ENCODE measurements around the gene ETS1. TPM values are rescaled to one million over a fixed set of nuclear protein-coding genes. Genes with fewer than 3 reads are reported as not detected.
A peak's percentile ranks its signal among the peaks of the same experiment; 100 is the strongest.

Gene ETS1, protein sequence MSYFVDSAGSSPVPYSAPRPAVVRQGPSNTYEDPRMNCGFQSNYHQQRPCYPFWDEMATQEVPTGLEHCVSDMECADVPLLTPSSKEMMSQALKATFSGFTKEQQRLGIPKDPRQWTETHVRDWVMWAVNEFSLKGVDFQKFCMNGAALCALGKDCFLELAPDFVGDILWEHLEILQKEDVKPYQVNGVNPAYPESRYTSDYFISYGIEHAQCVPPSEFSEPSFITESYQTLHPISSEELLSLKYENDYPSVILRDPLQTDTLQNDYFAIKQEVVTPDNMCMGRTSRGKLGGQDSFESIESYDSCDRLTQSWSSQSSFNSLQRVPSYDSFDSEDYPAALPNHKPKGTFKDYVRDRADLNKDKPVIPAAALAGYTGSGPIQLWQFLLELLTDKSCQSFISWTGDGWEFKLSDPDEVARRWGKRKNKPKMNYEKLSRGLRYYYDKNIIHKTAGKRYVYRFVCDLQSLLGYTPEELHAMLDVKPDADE
- 10 to 100 TPM; 23.0 to 38.0 TPM for total RNA-seq
- long read RNA-seq, partial matches to known transcripts: 1 of 11 reads
- long read RNA-seq, other reads (novel, unspliced or antisense): 8 of 11 reads

- DNase-seq: no peak
- peak; percentile 70 for ATAC-seq
- intact Hi-C loops (cut with DNase I, micrococcal nuclease): no loop called here
These were observed at the start of gene ETS1 for GRCh38 chr11:128587415-128587814. ETS1 (minus strand) TSS chr11:128587558; CDS start chr11:128573130, 14,428 bp downstream.

- ATAC-seq (no peak), DNase-seq (no peak)
- intact Hi-C loops (cut with DNase I, micrococcal nuclease): loop anchor here (5.0 to 10.0 kb wide), 3 partner anchors 198 to 462 kb away; no protein-coding TSS in a partner anchor
These were observed 47.0 kb upstream of the ETS1 start for GRCh38 chr11:128634395-128634794.

GRCh38 chr11:128633384-128633965, 46.1 kb upstream of the ETS1 start:
- ATAC-seq (no peak), DNase-seq (no peak)
- intact Hi-C loops (cut with DNase I, micrococcal nuclease): loop anchor here (5.0 to 10.0 kb wide), 3 partner anchors 199 to 461 kb away; no protein-coding TSS in a partner anchor

- intact Hi-C loops (cut with DNase I, micrococcal nuclease): loop anchor here (5.0 to 10.0 kb wide), 3 partner anchors 200 to 460 kb away; no protein-coding TSS in a partner anchor
- ATAC-seq: peak; percentile 60
- DNase-seq: peak in 1 of 2 donors; percentile 44
These were observed 44.9 kb upstream of the ETS1 start for GRCh38 chr11:128632141-128632791.

DNA sequence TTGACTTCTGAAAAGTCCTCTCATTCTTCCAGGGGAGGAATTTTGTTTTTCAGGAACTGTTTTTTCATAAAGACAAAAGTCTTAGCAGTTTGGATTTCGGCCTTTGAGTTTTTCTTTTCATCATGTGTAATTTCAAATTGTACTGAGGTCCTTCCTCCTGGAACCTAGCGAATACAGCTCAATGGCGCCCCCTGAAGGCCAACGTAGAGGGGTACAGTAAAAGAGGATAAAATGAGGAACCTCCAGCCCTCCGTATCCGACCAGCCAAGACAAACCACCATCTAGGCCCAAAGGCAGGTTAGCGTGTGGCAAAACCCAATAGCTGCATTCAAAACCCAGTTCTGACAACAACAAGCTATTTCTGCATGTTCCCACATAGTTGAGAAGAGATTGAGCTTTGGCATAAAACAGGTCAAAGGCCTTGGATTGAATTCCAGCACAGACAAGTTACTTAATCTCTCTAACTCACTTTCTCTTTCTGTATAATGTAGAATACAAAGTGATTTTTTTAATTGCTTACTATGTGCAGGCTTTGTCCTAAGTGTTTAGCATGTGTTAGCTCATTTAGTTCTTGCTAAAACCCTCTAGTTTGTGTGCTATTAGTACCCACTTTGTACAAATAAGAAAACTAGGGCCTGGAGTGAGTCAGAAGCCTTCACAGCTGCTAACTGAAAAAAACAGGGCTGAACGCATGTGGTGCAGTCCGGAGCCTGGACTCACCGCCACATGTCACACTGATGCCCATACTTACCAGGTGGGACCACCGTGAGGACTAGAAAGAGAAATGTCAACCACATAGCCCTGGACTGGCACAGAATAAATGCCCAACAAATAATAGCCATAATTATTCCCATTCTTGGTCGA, 43.2 kb upstream of the ETS1 start:
- peak; percentile 86 to 93 for DNase-seq
- ATAC-seq: peak; percentile 96
- intact Hi-C loops (cut with DNase I, micrococcal nuclease): loop anchor here (2.0 to 10.0 kb wide), 5 partner anchors 76 to 458 kb away; no protein-coding TSS in a partner anchor

GRCh38 chr11:128629516-128630106, 42.3 kb upstream of the ETS1 start:
- DNase-seq (no peak), ATAC-seq (no peak)
- intact Hi-C loops (cut with DNase I, micrococcal nuclease): loop anchor here (2.0 to 10.0 kb wide), 6 partner anchors 75 to 457 kb away; no protein-coding TSS in a partner anchor

GRCh38 chr11:128628686-128629085, 41.3 kb upstream of the ETS1 start:
- ATAC-seq: no peak
- no peak for DNase-seq
- intact Hi-C loops (cut with DNase I, micrococcal nuclease): loop anchor here in 1 of 2 donors (10.0 kb wide), 1 partner anchor 344 kb away; no protein-coding TSS in a partner anchor

GRCh38 chr11:128628325-128628673, 40.9 kb upstream of the ETS1 start:
- DNase-seq (no peak), ATAC-seq (no peak)
- intact Hi-C loops (cut with DNase I, micrococcal nuclease): loop anchor here in 1 of 2 donors (10.0 kb wide), 1 partner anchor 343 kb away; no protein-coding TSS in a partner anchor

DNA sequence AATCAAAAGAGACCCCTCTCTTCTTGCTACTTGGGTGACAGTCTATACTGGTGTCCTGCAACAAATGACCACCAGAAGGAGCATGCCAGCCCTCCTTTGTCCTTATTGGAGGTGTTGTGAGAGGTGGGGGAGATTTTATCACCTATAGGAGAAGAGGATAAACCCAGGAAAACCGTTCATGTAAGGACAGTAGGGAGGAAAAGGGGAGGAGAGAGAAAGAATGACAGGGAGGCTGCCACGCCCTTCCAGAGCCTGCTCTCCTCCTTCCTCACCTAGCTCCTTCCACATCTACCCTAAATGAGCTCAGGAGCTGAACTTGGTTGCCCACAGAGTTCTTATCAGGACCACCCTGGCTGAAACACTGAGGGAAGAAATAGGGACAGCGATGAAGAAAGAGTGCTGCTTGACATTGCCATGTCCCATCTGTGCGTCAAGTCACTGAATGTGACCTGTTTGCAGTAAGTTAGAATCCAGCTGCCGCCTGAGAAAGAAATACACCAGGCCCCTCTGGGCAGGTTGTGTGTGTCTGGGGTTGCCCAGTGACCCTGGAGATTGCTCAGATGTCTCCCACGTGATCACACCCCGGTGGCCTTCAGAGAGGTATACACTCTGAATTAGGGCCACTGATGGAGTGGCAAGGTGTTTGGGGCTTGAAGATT, 40.4 kb upstream of the ETS1 start:
- no peak for DNase-seq
- no peak for ATAC-seq
- intact Hi-C loops (cut with DNase I, micrococcal nuclease): loop anchor here in 1 of 2 donors (10.0 kb wide), 1 partner anchor 343 kb away; no protein-coding TSS in a partner anchor

GRCh38 chr11:128626913-128627665, 39.7 kb upstream of the ETS1 start:
- DNase-seq (no peak), ATAC-seq (no peak)
- intact Hi-C loops (cut with DNase I, micrococcal nuclease): loop anchor here in 1 of 2 donors (10.0 kb wide), 1 partner anchor 342 kb away; no protein-coding TSS in a partner anchor

DNA sequence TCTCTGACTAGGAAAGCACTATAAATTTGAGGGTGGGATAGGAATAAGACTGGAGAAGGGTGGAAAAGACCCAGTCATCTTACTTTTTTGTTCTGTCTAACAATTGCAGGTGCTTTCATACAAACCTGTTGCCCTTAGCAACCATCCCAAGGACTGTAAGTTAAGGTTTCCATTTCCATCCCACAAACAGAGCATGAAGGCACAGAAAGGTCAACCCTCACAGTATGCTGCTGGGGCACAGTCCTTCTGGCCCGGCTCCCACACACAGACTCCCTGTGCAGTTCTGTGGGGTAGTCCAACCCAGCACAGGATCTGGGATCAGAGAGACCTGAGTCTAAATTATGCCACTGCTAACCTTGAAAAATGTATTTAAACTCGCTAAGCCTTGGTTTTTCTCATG, 38.4 kb upstream of the ETS1 start:
- ATAC-seq (no peak), DNase-seq (no peak)
- intact Hi-C loops (cut with DNase I, micrococcal nuclease): loop anchor here in 1 of 2 donors (10.0 kb wide), 1 partner anchor 341 kb away; no protein-coding TSS in a partner anchor

GRCh38 chr11:128625326-128625725, 38.0 kb upstream of the ETS1 start:
- no peak for ATAC-seq
- no peak for DNase-seq
- intact Hi-C loops (cut with DNase I, micrococcal nuclease): loop anchor here in 1 of 2 donors (10.0 kb wide), 1 partner anchor 341 kb away; no protein-coding TSS in a partner anchor

- intact Hi-C loops (cut with DNase I, micrococcal nuclease): loop anchor here in 1 of 2 donors (10.0 kb wide), 1 partner anchor 340 kb away; no protein-coding TSS in a partner anchor
- DNase-seq (peak in 1 of 2 donors; percentile 36), ATAC-seq (peak; percentile 13)
These were observed 37.2 kb upstream of the ETS1 start for GRCh38 chr11:128624269-128625175.

DNA sequence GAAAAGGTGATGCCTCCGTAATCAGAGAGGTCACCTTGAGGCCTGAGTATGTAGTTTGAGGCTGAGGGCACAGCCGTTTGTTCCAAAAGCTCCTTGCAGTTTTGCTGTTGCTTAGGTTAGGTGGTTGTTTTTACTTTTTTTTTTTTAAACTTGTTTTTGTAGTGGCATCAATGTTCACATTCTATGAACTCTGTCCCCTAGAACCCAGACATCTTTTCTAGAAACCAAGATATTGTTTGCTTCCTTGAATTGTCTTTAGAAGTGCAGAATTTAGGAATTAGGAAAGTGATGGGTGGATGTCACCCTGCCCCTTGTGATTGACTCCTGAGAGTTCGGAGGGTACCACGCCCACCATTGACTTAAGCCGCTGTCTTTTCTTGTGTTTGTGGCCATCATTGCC, 35.7 kb upstream of the ETS1 start:
- intact Hi-C loops (cut with DNase I, micrococcal nuclease): loop anchor here in 1 of 2 donors (10.0 kb wide), 1 partner anchor 338 kb away; no protein-coding TSS in a partner anchor
- DNase-seq (no peak), ATAC-seq (no peak)

All from left colon (tissue), 2 donors.